GM19351 (cell line): Measurements from ENCODE around the gene RPS15.

Experiments used
- ATAC-seq: cut with Tn5 transposase; IDR thresholded peaks from one replicate; pipeline ENCODE4 v1.9.1; 2021; ENCODE audit warnings: mild to moderate bottlenecking, moderate library complexity; ENCODE audit not compliant: unreplicated experiment

The RPS15 gene

DNA sequence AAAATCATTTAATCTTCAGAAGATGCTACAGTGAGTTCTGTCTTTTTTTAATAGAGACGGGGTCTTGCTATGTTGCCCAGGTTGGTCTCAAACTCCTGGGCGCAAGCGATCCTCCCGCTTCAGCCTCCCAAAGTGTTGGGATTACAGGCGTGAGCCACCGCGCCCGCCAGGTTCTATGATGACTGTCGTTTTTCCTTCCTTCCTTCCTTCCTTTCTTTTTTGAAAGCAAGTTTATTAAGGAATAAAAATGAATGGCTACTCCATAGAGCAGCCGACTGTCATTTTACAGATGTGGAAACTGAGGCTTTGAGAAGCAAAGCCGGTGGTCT, 36.3 kb upstream of the RPS15 start:
- no peak for ATAC-seq

DNA sequence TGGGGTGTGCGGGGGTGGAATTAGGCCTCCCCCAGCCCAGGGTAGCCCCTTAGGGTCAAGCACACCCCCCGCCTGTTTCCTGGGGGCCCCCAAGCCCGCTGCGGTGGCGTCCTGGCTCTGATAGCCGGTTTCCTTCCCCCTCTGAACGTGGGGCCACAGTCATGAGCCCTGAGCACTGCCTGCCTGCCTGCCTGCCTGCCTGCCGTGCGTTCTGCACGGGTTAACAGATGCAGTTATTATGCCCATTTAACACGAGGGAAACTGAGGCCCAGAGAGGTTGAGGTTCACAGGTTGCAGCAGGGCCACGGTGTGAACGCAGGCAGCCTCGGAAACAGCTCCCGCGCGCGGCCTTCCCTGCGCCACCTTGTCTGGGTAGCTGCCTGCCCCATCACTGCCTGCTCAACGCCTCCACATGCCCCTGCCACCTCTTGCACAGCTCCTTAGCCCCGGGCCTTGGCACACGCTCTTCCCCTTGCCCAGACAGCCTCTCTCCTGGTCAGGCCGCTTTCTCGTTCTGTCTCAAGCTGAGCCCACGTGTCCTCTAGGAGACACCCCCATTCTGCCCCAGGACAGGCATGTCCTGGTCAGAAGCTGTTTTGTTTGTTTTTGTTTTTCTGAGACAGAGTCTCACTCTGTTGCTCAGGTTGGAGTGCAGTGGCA, 35.7 kb upstream of the RPS15 start:
- ATAC-seq: no peak

DNA sequence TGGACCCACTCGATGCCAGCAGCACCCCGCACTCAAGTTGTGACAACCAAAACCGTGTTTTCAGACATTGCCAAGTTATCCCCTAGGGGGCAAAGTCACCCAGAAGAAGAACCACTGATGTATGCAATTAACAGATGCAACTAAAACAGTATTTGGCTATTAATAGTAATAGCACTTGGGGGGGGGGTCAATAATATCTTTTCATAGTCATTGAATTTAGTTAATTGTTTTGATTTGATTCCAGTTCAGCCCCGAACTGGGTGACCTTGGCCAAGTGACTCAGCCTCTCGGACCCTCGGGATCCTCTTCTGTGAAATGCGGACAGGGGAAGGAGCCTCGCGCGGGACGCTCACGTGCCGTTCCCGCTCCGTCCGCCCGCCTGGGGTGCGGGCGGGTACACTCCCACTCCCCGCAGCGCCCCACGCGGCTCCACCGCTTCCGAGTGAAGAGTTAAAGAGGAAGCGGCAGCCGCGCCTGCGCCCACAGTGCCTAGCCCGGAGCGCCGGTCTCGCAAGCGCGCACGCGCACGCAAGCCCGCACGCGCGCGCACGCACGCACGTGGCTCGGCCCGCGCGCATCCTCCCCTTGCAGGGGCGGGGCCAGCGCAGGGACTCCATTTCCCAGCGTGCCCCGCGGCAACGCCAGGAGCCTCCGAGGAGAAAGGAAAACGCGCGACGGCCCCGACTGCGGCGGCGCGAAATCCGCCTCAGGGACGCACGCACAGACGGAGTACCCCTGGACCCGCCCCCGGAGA, 31.2 kb upstream of the RPS15 start:
- peak; percentile 69 for ATAC-seq

DNA sequence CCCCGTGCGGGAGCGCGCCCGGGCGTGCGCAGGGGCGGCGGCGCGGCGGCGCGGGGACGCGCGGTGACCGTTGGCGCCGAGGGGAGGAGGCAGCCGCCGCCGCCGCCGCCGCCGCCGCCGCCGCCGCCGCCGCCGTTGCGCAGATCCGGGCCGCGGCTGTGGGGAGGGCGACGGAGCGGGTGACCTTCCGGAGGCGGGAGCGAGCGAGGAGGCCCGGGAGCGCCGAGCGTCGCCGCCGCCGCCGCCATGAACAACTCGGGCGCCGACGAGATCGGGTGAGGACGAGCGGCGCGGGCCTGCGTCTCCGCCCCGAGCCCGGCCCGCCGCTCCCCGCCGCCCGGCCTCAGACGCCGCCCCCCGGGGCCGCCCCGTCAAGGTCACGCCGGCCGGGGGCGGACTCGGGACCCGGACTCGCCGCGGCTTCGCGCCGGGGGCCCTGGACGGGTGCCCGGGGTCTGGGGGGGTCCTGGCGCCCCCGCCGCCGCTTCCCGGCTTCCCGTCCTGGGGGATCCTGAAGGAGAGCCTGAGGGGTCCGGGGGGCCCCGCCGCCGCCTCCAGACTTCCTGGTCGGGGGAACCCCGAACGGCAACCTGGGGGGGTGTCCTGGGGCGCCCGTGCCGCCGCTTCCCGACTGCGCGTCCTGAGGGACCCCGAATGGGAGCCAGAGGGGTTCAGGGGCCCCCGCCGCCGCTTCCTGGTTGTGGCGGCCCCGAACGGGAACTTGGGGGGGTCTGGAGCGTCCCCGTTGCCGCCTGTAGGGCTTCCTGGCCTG, 30.5 kb upstream of the RPS15 start, which contains the start of gene DAZAP1:
TSS of gene DAZAP1 (plus strand) at position 59 of the 772 bp plus-strand sequence. CDS start at position 247, 188 bp downstream.
- ATAC-seq: peak; percentile 37

DNA sequence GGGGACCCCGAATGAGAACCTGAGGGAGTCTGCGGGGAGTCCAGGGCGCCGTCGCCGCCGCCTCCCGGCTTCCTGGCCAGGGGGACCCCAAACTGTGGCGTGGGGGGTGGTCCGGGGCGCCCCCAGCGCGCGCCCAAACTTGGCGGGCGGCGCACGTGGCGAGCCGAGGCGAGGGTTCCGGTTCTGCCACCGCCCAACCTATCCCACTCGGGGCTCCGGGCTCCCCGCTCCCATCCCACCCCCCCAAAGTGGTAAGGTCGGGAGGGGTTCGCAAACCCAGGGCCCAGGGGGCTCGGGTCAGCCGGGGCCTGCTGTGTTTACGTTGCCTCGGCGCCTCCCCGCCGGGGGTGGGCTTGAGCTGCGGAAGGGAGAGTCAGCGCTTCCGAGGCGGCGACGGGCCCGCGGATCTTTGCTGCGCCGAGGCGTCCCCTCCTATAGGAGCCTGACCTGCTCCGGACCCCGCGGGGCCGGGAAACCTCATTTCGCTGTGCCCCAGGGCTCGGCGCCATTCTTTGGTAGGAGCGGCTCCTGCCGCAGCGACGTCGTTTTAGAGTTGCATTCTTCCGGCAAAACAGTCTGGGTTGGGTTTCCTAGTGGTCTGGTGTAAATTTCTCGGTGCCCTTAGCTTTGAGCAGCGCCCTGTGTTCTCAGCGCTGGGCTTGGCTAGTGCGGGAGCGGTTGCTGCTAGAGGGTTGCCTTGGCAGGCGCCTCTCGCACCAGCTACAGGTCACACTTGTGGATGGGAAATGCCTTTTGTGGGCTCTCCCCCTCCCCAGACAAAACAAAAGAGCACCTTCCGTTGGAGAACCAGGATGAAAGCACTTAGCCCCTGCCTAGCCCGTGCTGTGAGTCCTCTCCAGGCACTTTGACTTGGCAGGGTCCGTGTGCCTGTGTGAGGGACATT, 29.6 kb upstream of the RPS15 start:
- no peak for ATAC-seq

DNA sequence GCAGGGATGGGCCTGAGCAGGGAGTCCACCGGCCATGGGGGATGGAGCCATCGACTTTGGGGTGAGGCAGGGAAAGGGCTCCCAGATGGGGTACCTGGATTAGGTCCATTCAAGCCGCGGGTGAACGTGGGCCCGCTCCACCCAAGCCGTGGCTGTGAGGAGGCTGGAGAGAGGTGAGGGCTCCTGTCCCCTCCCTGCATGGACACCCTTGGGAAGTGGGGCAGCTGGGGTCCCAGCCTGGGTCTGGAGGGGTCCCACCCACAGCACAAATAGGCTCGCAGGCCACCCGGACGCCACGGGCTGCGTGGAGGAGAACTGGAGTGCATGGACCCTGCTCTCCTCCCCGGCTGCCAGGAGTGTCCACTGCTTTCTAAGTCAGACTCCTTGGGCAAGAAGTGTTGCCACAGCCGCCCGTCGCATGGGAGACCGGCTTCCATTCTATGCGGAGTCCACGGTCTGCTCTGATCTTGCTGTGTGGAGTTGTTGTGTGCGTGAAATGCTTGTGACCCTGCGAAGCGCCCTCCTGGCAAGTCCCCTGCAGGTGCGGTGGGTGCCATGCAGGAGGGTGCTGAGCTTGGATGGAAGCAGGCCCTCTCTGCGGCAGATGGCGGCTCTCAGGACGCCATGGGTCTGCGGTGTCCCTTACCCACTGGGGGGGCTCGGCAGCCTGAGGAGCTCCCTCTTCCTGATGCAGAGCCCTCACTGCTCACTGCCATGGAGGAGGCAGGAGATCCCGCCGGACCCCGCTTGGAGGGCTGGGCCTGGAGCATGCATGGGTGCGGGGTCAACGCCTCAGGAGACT, 28.8 kb upstream of the RPS15 start:
- no peak for ATAC-seq

DNA sequence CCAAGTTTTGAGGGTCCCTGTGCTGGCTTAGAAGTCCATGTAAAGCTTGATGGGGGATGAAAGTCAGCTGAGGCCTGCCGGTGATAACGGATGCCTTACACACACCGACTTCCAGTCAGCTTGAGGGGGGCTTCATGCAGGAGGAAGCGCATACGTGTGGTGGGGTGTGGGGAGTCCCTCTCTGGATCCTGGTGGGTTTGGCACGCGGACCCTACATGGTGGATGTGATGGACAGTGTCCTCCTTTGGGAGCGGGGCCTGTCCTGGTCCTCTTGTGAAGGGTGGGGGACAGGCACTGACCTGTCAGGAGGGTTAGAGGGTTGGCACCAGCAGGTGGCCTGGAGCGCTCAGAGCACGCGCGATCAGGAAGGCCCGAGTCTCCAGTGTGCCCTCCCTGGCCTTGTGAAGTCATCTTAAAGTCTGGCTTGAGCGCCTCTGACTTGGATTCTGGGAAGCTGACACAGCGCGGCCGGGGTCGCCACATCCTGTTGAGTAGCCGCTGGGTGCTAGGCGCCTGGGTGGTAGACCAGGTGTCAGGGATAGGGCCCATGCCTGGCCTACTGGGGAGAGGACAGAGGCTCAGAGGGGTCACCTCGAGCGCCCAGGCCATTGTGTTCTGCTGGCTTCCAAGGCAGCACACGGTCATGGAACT, 27.9 kb upstream of the RPS15 start:
- ATAC-seq: no peak

DNA sequence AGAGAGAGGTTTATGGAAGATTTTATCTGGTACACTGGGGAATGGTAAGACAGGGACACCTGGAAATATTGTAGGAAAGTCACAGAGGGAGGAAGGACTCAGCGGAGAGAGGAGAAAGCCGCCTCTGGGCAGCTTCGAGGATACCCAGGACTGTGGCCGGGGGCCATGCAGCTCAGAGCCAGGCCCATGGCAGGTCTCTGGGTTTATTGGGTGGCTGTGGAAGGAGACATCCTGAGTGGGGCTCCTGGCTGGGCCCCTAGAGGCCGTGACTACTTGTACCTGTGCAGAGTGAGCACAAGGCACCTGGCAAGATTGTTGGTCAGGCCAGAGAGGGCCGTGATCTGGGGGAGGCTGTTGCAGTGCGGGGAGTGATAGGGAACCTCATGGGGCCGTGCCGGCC, 27.4 kb upstream of the RPS15 start:
- no peak for ATAC-seq

DNA sequence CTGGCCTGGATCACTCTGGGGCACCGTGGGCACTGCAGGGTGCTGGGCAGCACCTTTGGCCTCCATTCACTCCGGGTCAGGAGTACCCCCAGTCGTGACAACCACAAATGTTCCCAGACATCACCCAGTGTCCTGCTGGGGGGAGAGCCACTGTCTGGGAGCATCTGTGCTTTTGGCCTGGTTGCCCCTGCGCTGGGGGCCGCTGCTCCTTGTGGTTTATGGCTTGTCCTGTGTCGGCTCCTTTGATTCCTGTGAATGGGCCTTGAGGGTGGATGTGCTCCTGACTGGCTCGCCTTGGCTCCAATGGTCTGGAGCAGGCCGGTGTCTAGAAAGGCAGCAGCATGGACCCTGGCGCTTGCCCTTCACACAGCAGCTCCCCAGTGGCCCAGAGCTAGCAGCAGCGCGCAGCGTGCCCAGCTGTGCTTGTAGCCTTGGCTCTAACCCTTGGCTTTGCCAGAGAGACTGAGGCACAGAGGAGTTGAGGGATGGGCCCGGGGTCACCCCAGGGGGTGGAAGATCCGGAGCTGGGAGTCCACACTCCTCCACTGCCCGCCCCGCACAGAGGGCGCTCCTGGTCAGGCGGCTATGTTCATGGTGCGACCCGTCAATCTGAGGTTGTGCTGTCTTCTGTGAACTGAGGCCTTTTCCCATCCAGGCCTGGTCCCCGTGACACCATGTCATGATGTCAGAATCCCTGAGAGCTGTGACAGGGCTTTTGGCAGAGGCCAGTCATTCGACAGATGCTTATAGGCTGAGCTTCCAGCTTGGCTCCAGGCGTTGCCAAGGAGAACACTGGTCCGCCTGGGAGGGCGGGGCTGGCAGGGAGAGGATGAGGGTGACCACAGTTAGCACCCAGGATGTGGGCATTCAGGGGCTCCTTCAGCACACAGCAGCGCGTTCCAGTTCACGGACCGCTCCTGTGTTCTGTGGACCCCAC, 26.7 kb upstream of the RPS15 start:
- no peak for ATAC-seq

DNA sequence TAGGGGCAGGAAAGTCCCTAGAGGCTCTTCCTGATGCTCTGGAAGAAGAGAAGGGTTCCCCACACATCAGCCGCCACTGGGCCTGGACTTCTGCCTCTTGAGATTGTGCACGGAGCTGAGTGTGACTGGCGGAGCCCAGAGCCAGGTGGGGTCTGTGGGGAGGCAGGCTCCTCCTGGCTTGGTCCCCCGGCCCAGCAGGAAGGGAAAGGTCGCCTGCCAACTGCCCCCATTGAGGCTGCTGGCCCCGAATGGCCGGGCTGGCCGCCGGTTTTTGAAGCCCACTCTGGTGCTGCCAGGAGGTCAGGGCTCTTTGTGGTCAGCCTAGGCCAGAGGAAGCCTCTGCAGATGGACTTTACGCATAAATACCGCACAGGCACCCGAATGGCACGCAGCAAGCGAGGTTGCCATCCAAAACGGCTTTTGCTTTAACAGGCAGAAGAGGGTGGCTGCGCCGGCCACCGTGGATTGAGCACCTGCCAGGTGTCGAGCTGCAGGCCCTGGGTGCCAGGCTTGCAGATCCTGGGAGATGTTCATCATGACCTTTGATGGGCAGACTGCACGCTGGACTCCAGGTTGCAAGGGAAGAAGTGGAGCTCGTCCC, 25.8 kb upstream of the RPS15 start:
- ATAC-seq: no peak

DNA sequence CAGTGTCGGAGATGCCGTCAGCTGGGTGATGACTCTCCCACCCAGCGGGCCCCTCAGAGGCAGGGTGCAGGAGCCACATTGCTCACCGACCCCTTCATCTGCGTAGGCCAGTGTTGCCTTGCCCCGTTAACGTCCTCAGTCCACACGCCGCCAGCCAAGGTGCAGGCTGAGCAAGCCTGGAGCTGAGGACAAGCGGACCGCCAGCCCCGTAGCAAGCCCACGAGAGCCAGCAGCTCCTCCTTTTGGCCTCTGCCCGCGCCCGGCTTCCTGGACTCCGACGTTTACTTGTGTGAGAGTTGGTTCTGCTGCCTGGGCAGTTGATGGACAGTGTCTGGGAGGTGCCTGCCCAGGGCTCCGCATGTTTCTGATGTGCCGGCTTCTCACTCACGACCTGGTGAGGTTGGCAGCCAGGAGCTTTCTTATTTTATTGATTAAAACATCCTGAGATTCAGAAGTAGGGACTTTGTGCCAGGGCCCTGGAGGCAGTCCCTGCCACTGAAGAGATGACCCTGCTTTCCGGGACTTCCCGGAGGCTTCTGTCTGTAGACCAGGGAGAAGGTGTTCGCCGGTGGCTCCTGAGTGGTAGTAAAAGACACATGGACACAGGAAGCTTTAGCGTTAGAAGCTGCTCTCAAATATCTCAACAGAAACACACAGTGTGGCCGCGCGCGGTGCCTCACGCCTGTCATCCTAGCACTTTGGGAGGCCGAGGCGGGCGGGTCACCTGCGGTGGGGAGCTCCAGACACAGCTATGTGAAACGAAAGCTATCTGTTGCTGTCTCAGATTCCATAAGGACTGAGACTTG, 25.0 kb upstream of the RPS15 start:
- ATAC-seq: no peak

DNA sequence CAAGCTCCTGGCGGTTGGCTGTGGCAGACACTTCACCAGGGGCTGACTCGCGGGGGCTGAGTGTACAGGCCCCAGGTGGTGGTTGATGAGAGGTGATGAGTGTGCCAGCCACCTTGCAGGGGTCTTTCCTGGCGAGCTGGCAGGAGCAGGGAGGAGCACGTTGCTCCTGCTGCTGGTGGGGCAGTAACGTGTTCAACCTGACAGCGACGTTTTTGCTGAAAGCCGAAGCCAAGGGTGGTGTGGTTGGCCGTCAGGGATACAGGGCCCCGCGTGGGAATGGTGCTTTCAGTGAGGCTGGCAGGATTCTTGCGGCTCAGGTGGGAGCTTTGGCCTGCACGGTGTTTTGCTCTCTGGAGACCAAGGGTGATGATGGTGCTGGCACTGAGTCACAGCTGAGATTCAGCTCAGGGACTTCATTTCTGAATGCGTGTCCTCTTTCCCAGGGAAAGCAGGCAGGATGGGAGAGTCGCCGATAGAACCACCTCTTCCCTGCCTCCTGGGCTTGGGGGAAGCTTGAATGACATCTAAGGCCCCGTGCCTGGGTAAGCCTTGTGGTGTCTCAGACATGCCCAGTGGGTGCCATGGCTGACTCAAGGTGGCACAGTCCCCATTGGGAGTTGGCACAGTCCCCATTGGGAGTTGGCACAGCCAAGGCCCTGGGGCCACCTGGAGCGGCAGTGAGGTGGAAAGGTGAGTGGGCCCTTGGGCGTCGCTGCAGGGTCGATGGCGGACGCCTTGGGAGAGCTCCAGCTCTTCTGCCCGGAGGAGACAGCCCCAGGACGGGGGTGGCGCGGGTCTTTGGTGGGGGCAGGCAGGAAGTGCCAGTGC, 22.0 kb upstream of the RPS15 start:
- no peak for ATAC-seq

DNA sequence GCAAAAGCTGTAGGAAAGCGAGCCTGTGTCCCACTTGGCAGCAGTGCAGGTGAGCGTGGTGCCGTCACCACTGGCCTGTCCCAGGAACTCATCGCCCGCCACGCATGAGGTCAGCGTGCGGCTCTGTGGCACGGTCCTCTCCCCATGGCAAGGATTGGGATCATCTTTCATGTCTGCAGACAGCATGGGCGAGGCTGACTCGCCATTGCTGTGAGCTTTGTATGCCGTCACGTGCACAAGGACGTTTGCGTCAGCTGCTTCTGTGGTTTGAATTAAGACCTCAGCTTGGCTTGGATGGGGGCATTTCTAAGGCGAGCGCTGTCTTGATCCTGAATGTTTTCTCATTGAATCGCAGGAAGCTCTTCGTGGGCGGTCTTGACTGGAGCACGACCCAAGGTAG, 21.1 kb upstream of the RPS15 start:
- no peak for ATAC-seq

DNA sequence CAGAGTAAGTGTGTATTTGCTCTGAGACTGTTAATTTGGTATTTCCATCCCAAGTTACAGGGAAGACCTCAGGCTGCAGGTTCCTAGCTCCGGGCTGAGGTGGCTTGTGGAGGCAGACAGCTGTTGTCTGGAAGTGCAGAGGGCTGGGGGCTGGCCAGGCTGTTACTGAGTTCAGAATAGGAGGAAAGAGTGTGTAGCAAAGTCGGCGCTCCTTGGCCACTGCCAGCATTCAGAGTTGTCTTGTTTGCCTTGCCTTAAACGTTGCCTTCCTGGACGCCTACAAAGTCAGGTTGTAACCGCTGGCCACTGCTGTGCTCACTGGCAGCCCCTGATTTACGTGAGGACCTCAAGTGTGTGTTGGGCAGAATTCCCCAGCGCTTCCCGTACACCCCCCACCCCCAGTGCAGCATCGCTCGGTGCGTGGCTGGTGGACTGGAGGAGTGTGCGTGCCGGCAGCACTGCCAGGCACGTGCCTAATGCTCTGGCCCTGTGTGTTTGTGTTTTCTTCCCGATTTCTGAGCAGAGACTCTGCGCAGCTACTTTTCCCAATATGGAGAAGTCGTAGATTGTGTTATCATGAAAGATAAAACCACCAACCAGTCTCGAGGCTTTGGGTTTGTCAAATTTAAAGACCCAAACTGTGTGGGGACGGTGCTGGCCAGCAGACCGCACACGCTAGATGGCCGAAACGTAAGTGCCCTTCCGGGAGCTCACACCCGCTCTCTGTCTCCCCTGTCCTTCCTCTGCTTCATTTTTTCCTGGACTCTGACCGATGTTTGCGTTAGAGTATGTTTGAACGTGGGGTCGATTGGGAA, 20.3 kb upstream of the RPS15 start:
- no peak for ATAC-seq

DNA sequence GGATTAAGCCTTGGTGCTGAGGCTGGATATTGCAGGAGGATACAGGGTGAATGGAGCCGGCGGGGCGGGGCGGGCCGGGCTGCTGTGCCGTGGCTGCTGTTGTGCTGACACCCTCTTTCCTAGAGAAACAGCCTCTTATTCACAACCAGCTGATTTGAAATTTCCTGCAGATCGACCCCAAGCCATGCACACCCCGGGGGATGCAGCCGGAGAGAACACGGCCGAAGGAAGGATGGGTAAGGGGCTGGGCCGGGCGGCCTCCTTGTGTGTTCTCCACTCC, 19.8 kb upstream of the RPS15 start:
- no peak for ATAC-seq
